HepG2 (cell line): ENCODE data around the gene TRERF1. TPM values are rescaled to one million over a fixed set of nuclear protein-coding genes. Genes with fewer than 3 reads are reported as not detected.

Source experiments
- ATAC-seq: fragments of 200-7000 bp; cut with Tn5 transposase; 3 replicates; pipeline ENCODE4 v1.9.1; 2020; ENCODE audit warnings: mild to moderate bottlenecking, moderate library complexity
- BruUV-seq: library from RNA; stranded (reverse); fragments of 400-500 nt; replicated peaks from 2 replicates; lab custom pipeline; 2021; lab: Mats Ljungman, UMichigan
- CTCF ChIA-PET: fragments of 300-600 bp; formaldehyde crosslinking; extraction: SDS; loops from one replicate; lab custom pipeline; 2021; ENCODE audit warnings: low total read pairs, inconsistent platforms, low intra/inter-chr PET ratio; lab: Yijun Ruan, JAX
- POLR2A ChIA-PET: fragments of 350-600 bp; sonication (Branson Sonifier 250); formaldehyde crosslinking; loops from one replicate; lab custom pipeline; 2020; ENCODE audit warnings: antibody characterized with exemption, inconsistent platforms; lab: Yijun Ruan, JAX
- DNase-seq: peaks from one replicate; pipeline ENCODE4 v3.0.0-alpha.2; 2015; ENCODE audit warnings: low spot score
- FAIRE-seq: peaks from 3 replicates; lab custom pipeline; 2011; peaks lifted over from hg19 to GRCh38; lab: Jason Lieb, UNC
- H2AFZ ChIP-seq: one replicate; pipeline ENCODE4 v1.6.1; 2011; ENCODE audit warnings: low read length, inconsistent platforms
- H3K27ac ChIP-seq: fragments of 300-600 bp; 3 replicates; pipeline ENCODE4 v1.8.0; 2011; ENCODE audit warnings: mixed run types, mild to moderate bottlenecking, mixed read lengths, low read length, inconsistent platforms; ENCODE audit not compliant: insufficient read depth; ENCODE audit errors: extremely low read length
- H3K27me3 ChIP-seq, 2 experiments: fragments of 200-600 bp in 1 of 2; 2 replicates in 1 of 2; 3 replicates in 1 of 2; pipeline versions ENCODE4 v1.6.0 to v1.8.0; 2011; ENCODE audit warnings: low read length in 2 of 2, mild to moderate bottlenecking in 2 of 2, moderate library complexity in 2 of 2, inconsistent platforms in 1 of 2; ENCODE audit not compliant: insufficient read depth in 2 of 2, control insufficient read depth in 1 of 2
- H3K36me3 ChIP-seq, 2 experiments: fragments of 200-600 bp in 1 of 2; replicated peaks in 1 of 2; 2 replicates in 1 of 2; 3 replicates in 1 of 2; pipeline versions ENCODE4 v1.5.1 to v1.8.0; 2011; ENCODE audit warnings: low read length in 2 of 2, inconsistent platforms in 1 of 2; ENCODE audit not compliant: insufficient read depth in 2 of 2, control insufficient read depth in 1 of 2
- H3K4me1 ChIP-seq: 2 replicates; pipeline ENCODE4 v1.5.1; 2012; ENCODE audit warnings: low read length, inconsistent platforms; ENCODE audit not compliant: insufficient read depth
- H3K4me2 ChIP-seq: 2 replicates; pipeline ENCODE4 v1.6.0; 2011; ENCODE audit warnings: low read depth, low read length, inconsistent platforms
- H3K4me3 ChIP-seq, 3 experiments: fragments of 200-600 bp in 1 of 3; sonication (generic), shearing (Covaris generic) in 1 of 3; replicated peaks in 1 of 3; 2 replicates each; pipeline ENCODE4 v1.5.1; 2011 to 2016; ENCODE audit warnings: low read length in 3 of 3, inconsistent platforms in 2 of 3, low read depth in 2 of 3, mild to moderate bottlenecking in 2 of 3, control low read depth in 1 of 3, mixed read lengths in 1 of 3; ENCODE audit not compliant: insufficient read depth in 1 of 3
- H3K79me2 ChIP-seq: one replicate; pipeline ENCODE4 v1.6.1; 2011; ENCODE audit warnings: low read length, inconsistent platforms; ENCODE audit not compliant: insufficient read depth
- H3K9ac ChIP-seq: 2 replicates; pipeline ENCODE4 v1.6.0; 2011; ENCODE audit warnings: mild to moderate bottlenecking, low read depth, low read length, inconsistent platforms; ENCODE audit not compliant: insufficient read depth
- H3K9me3 ChIP-seq: 2 replicates; pipeline ENCODE4 v1.5.1; 2012; ENCODE audit warnings: mild to moderate bottlenecking, low read length
- H4K20me1 ChIP-seq: 2 replicates; pipeline ENCODE4 v1.6.0; 2011; ENCODE audit warnings: inconsistent platforms, mild to moderate bottlenecking, low read length, moderate library complexity; ENCODE audit not compliant: insufficient read depth
- FOXC1 ChIP-seq: sonication (generic); formaldehyde crosslinking; IDR thresholded peaks from 2 replicates; pipeline ENCODE4 v1.8.0; 2022; ENCODE audit warnings: mild to moderate bottlenecking, missing genetic modification reagents, borderline replicate concordance
- MED8 ChIP-seq: sonication (generic); formaldehyde crosslinking; IDR thresholded peaks from 2 replicates; pipeline ENCODE4 v1.8.1; 2023; ENCODE audit warnings: mild to moderate bottlenecking, missing genetic modification reagents; ENCODE audit not compliant: insufficient replicate concordance
- TFE3 ChIP-seq: IDR thresholded peaks from 2 replicates; pipeline ENCODE4 v1.6.1; 2016
- THAP8 ChIP-seq: sonication (generic); formaldehyde crosslinking; IDR thresholded peaks from 2 replicates; pipeline ENCODE4 v1.5.1; 2020; ENCODE audit warnings: missing genetic modification reagents, mild to moderate bottlenecking, borderline replicate concordance
- USF2 ChIP-seq, 2 experiments: sonication (generic) in 1 of 2; formaldehyde crosslinking in 1 of 2; IDR thresholded peaks; 2 replicates each; pipeline versions ENCODE4 v1.5.1 to v1.6.1; 2011 to 2020; ENCODE audit warnings: borderline replicate concordance in 1 of 2, low read depth in 1 of 2, low read length in 1 of 2, mild to moderate bottlenecking in 1 of 2, missing genetic modification reagents in 1 of 2, moderate library complexity in 1 of 2
- ZMAT3 ChIP-seq: sonication (generic); formaldehyde crosslinking; conservative IDR thresholded peaks from 2 replicates; pipeline ENCODE4 v1.7.0; 2021; ENCODE audit warnings: missing genetic modification reagents
- ZNF468 ChIP-seq: sonication (generic); formaldehyde crosslinking; IDR thresholded peaks from 2 replicates; pipeline ENCODE4 v1.8.0; 2022; ENCODE audit warnings: mild to moderate bottlenecking, moderate library complexity, missing genetic modification reagents
- ZNF557 ChIP-seq: sonication (generic); formaldehyde crosslinking; IDR thresholded peaks from 2 replicates; pipeline ENCODE4 v1.4.0; 2020; ENCODE audit warnings: missing genetic modification reagents
- WGBS: methylation state at CpG from one replicate; pipeline ENCODE4 v1.1.6; 2017; ENCODE audit warnings: low lambda C conversion rate; 5-methylcytosine and 5-hydroxymethylcytosine counted together
- in situ Hi-C: cut with HindIII; loops from 2 replicates; pipeline ENCODE4 v1.10.0; 2017; ENCODE audit warnings: low pct_unique_long_range_greater_than_20kb; ENCODE audit not compliant: extremely low pct_ligation_motif_present
- intact Hi-C: fragments of 100-400 bp; cut with micrococcal nuclease; formaldehyde crosslinking; loops from one replicate; pipeline ENCODE4 v1.10.0; 2022; ENCODE audit not compliant: unreplicated experiment
- polyA plus RNA-seq, 8 experiments: library from polyadenylated mRNA; depleted of rRNA in 3 of 8; stranded (reverse) in 7 of 8; unstranded in 1 of 8; fragments of >200 nt; fragmentation: Illumina TruSeq in 4 of 8; extraction: Trizol in 4 of 8; gene quantifications; 2 replicates each; pipeline versions ENCODE4 v1.2.1 to v1.2.3, GENCODE V29; 2011 to 2016; ENCODE audit warnings: low read depth in 4 of 8, missing spikeins in 1 of 8, mixed read lengths in 1 of 8; ENCODE audit not compliant: insufficient read depth in 1 of 8
- total RNA-seq, 5 experiments: library from RNA; depleted of rRNA; stranded (reverse); fragments of >200 nt; fragmentation: Illumina TruSeq; extraction: Trizol; gene quantifications; 2 replicates each; pipeline ENCODE4 v1.2.3, GENCODE V29; 2016; ENCODE audit warnings: low read depth in 1 of 5

TRERF1 gene
- total and polyA plus RNA-seq, 2 of the 13 experiments (the other 11 are each of a cell fraction or from before 2014, with no cell fraction given) = 0.02 TPM; not detected in 1

- Histone ChIP-seq H3K27ac (no peak overlapping the region), H3K4me3 (no peak overlapping the region), H3K27me3 (peaks cover 0 to 40% of the 10 kb centered on the region in 2 experiments; a peak in 2 of 5 replicates), H3K36me3 (no peaks in the 10 kb centered on the region), H3K4me1 (peaks cover 7% of the 10 kb centered on the region; the same call in 1 of the 2 replicates), H3K9ac (no peak overlapping the region), H2AFZ (no peak overlapping the region), H4K20me1 (no peaks in the 10 kb centered on the region), H3K9me3 (no peaks in the 10 kb centered on the region), H3K79me2 (no peaks in the 10 kb centered on the region), H3K4me2 (no peak overlapping the region)
- no peak for TF ChIP-seq ZMAT3 (CRISPR knock-in tag)
- no peak for TF ChIP-seq USF2 (IDR thresholded peaks at IDR 0.05; ENCODE audit: low read depth, low read length)
- TF ChIP-seq USF2 (CRISPR knock-in tag; IDR thresholded peaks at IDR 0.05; ENCODE audit: borderline replicate concordance) = no peak
- TF ChIP-seq THAP8 = no peak
- TF ChIP-seq TFE3 (CRISPR knock-in tag) = no peak
- TF ChIP-seq FOXC1 (CRISPR knock-in tag) = no peak
- TF ChIP-seq MED8 = no peak
- no peak for TF ChIP-seq ZNF557
- no peak for TF ChIP-seq ZNF468
- no peak for ATAC-seq
- WGBS = 45% methylated on average over 6 of the region's 10 CpGs
- BruUV-seq = no TSS peak
- in situ Hi-C loops (no loop called here), intact Hi-C loops (no loop called here)
- no peak for DNase-seq
- FAIRE-seq = no peak
- ChIA-PET POLR2A (no interaction called here), CTCF (no interaction called here)
These were observed 58.9 kb downstream of the TRERF1 start for GRCh38 chr6:42392833-42393232.
